ENCODE data around the gene SLC4A3. TPM values are rescaled to one million over a fixed set of nuclear protein-coding genes. Genes with fewer than 3 reads are reported as not detected.
"Not testable (repeated sequence)": the region's sequence is repeated elsewhere in the genome, so short reads cannot be mapped to it uniquely, and the experiment has no call there.

The SLC4A3 gene
- total RNA-seq, 4 donors from 2014 or later, result 2.3 to 29.4 (median 3.5) TPM

DNA sequence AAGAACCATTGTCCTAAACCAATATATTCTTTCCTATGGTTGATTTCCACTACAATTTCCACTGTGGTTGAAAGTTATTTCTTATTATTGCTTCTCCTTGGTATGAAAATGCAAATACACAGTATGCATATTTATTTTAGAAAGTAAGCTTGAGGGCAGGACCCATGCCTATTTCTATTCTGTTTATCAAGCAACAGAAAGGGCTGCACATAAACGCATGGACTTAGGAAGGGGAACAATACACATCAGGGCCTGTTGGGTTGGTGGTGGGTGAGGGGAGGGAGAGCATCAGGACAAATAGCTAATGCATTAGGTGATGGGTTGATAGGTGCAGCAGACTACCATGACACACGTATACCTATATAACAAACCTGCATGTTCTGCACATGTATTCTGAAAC, 20.7 kb downstream of the SLC4A3 start:
- Histone ChIP-seq H3K9me3 (no peaks in the 10 kb centered on the region), H3K4me3 (no peak overlapping the region), H3K27ac (no peak overlapping the region), H3K36me3 (no peaks in the 10 kb centered on the region), H3K27me3 (no peaks in the 10 kb centered on the region), H3K4me1 (peaks cover 0 to 4% of the 10 kb centered on the region in 2 donors)
- intact Hi-C loops (cut with DNase I; ENCODE audit: low total_unique reads), result no loop called here
- DNase-seq, result no peak
- TF ChIP-seq, protein P1, sequence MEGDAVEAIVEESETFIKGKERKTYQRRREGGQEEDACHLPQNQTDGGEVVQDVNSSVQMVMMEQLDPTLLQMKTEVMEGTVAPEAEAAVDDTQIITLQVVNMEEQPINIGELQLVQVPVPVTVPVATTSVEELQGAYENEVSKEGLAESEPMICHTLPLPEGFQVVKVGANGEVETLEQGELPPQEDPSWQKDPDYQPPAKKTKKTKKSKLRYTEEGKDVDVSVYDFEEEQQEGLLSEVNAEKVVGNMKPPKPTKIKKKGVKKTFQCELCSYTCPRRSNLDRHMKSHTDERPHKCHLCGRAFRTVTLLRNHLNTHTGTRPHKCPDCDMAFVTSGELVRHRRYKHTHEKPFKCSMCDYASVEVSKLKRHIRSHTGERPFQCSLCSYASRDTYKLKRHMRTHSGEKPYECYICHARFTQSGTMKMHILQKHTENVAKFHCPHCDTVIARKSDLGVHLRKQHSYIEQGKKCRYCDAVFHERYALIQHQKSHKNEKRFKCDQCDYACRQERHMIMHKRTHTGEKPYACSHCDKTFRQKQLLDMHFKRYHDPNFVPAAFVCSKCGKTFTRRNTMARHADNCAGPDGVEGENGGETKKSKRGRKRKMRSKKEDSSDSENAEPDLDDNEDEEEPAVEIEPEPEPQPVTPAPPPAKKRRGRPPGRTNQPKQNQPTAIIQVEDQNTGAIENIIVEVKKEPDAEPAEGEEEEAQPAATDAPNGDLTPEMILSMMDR (IDR thresholded peaks at IDR 0.05), result no peak
- no peak for TF ChIP-seq POLR2A (IDR thresholded peaks at IDR 0.05)

- no peak for DNase-seq
- no peak overlapping the region for H3K27ac ChIP-seq
- no peaks in the 10 kb centered on the region for H3K36me3 ChIP-seq
- H3K4me3 ChIP-seq, result no peak overlapping the region
- peaks cover 0 to 4% of the 10 kb centered on the region in 2 donors for H3K4me1 ChIP-seq
- H3K9me3 ChIP-seq, result no peaks in the 10 kb centered on the region
- intact Hi-C loops (cut with DNase I; ENCODE audit: low total_unique reads), result no loop called here
- no peak for TF ChIP-seq POLR2A (IDR thresholded peaks at IDR 0.05)
- TF ChIP-seq, protein P1 (IDR thresholded peaks at IDR 0.05), result no peak
- H3K27me3 ChIP-seq, result no peaks in the 10 kb centered on the region
Measured at GRCh38 chr2:219648963-219649362, 21.5 kb downstream of the SLC4A3 start.

- H3K27me3 ChIP-seq, result no peaks in the 10 kb centered on the region
- DNase-seq, result no peak
- H3K27ac ChIP-seq, result no peak overlapping the region
- H3K4me3 ChIP-seq, result no peak overlapping the region
- intact Hi-C loops (cut with DNase I; ENCODE audit: low total_unique reads), result no loop called here
- no peak for TF ChIP-seq POLR2A (IDR thresholded peaks at IDR 0.05)
- TF ChIP-seq, protein P1 (IDR thresholded peaks at IDR 0.05), result no peak
- no peaks in the 10 kb centered on the region for H3K9me3 ChIP-seq
- H3K4me1 ChIP-seq, result no peaks in the 10 kb centered on the region
- H3K36me3 ChIP-seq, result no peaks in the 10 kb centered on the region
Measured at GRCh38 chr2:219650426-219651248, 23.2 kb downstream of the SLC4A3 start.

- DNase-seq; H3K4me3 ChIP-seq; H3K36me3 ChIP-seq; H3K4me1 ChIP-seq; H3K27me3 ChIP-seq; H3K9me3 ChIP-seq; intact Hi-C loops (cut with DNase I; ENCODE audit: low total_unique reads); H3K27ac ChIP-seq: not testable (repeated sequence)
Measured at GRCh38 chr2:219651656-219652055, 24.2 kb downstream of the SLC4A3 start.

DNA sequence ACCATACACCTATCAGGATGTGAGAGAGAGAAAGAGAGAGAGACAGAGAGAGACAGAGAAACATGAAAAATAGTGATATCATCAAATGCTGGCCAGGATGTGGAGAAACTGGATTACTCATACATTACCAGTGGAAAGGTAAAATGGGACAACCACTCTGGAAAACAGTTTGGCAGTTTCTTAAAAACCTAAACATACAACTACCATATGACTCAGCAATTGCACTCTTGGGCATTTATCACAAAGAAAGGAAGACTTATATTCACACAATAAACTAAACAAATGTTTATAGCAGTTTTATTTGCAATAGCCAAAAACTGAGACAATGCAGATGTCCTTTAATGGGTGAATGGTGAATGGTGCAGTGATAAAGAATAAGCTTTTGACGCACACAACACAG, 29.1 kb downstream of the SLC4A3 start:
- no peak for DNase-seq
- Histone ChIP-seq H3K36me3 (no peaks in the 10 kb centered on the region), H3K27me3 (no peaks in the 10 kb centered on the region), H3K4me3 (no peak overlapping the region), H3K4me1 (no peaks in the 10 kb centered on the region), H3K27ac (no peak overlapping the region), H3K9me3 (no peaks in the 10 kb centered on the region)
- TF ChIP-seq, protein P1 (IDR thresholded peaks at IDR 0.05), result no peak
- TF ChIP-seq POLR2A (IDR thresholded peaks at IDR 0.05), result no peak
- intact Hi-C loops (cut with DNase I; ENCODE audit: low total_unique reads), result no loop called here

All from uterus (tissue), 4 donors.